ENCODE measurements around the gene CRYBG1.

The CRYBG1 gene

DNA sequence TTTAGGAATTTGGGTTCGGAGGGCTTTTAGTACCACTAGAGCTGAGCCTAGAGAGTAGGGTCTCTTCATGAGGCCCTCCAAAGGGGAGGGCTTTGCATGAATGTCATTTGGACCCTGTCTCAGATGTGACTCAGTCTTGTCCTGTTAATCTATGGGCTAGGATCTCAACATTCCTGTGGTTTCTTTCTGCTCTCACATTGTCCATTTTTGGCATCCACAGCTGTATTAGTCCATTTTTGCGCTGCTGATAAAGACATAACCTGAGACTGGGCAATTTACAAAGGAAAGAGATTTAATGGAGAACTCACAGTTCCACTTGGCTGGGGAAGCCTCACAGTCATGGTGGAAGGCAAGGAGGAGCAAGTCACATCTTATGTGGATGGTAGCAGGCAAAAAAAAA is 61.0 kb downstream of the CRYBG1 start:
- DNase-seq (ENCODE audit: low read depth in 2 of 2, low spot score in 1 of 2): no peak

DNA sequence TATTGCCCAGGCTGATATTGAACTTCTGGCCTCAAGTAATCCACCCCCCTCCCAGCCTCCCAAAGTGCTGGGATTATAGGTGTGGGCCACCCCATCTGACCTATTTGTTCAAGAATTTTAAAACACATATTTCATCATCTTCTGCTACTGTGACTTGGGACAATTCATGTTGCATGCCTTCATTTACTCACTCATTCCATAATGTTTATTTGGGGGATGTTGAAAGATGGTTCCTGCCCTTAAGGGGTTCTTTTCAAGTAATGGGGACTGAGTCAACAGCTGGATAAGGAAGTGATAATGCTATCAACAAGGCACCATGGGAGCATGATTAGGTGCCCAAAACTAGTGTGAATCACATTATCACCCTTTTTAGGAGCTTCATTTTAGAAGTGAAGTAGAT is 62.0 kb downstream of the CRYBG1 start:
- DNase-seq (ENCODE audit: low read depth in 2 of 2, low spot score in 1 of 2): no peak

DNA sequence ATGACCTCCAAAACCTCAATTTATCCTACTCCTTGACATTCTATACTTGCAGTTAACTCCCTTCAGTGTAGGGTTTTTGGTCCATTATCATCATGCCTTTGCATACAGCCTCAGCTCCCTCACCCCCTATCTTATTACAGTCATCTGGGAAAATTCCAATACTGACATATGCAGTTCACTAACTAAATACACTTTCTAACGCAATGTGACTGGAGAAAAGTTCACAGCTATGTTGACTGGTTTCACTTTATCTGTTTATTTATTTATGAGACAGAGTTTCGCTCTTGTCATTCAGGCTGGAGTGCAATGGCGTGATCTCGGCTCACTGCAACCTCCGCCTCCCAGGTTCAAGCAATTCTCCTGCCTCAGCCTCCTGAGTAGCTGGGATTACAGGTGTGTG is 64.9 kb downstream of the CRYBG1 start:
- no peak for DNase-seq (ENCODE audit: low read depth in 2 of 2, low spot score in 1 of 2)

DNA sequence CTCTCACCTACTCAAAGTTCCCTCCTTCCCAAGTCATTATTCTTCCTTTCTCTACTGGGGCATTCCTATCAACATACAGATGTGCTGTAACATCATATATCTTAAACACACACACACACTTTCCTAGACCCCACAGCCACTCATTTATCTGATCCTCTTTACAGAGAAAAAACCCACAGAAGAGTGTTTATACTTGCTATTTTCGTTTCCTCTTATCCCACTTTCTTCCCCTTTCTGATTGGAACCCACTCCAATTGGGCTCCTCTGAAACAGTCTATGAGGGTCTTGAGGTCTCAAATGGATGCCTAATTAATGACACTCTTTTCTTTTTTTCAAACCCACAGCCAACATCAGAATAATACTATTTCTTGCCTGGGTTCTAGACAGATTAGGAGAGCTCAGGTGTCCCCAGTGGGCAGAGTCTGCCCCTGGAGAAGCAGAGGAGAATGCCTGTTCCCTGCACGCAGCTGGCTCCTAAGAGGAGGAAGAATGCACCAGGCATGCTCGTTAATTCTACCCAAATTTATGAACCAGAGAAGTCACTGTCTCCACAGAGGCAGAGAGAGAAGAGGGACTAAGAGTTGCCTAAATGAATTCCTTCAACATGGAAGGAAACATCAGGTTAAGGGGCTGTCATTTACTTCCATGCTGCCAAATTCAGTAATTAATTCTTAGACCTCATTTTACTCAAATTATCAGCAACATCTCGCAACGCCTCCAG is 65.9 kb downstream of the CRYBG1 start:
- DNase-seq (ENCODE audit: low read depth in 2 of 2, low spot score in 1 of 2): no peak

DNA sequence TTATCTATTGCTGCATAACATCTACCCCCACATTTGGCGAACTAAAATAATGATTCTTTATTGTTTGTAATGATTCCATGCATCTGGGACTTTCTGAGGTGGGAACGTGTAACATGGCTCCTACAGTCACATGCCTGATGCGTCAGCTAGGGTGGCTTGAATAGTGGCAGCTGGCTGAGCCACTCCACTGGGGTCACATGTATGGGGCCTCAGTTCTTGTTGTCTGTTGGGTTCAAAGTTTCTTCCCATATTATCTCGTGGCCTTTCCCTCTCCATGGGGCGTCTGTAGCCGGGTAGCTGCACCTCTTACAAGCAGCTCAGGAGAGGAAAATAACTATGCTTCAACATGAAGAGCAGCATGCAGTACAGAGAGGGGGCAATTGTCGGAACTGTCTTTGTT is 69.9 kb downstream of the CRYBG1 start:
- DNase-seq (ENCODE audit: low read depth in 2 of 2, low spot score in 1 of 2): no peak

DNA sequence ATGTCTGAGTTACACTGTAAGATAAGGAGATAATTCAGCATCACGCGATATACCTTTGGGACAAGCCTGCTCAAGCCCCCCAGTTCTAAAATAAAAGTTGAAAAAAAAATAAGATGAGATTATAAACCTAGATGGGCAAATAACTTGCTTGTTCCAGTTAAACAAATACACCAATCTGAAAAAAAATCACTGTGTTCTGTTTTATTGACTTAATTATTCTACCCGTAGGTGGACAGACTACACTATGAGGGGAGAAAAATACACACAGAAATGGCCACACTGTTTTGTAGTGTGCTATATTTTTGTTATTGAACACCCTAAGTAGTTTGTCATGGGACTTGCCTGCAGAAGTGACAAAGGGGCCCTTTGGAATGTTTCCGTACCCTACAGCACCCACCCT is 70.9 kb downstream of the CRYBG1 start:
- DNase-seq (ENCODE audit: low read depth in 2 of 2, low spot score in 1 of 2): no peak

DNA sequence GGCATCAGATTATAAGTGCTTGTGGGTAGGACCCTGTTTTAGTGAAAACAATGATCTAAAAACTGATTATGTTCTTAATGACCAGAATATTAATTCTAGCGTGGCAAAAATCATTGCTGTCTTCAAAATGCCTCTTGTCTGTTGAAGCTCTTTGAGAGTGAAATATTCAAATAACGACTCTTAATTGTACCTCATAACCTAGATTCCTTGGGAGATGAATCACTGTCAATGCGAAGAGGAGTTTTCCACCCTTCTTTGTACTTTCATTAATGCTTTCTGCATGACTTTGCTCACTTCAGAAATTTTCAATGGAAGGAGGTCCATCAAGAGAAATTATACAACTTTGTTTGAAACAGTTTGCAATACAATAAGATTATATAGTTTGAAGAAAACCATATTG is 71.5 kb downstream of the CRYBG1 start:
- DNase-seq (ENCODE audit: low read depth in 2 of 2, low spot score in 1 of 2): no peak

GRCh38 chr6:106434530-106434929 is 74.0 kb downstream of the CRYBG1 start:
- DNase-seq (ENCODE audit: low read depth in 2 of 2, low spot score in 1 of 2): no peak

DNA sequence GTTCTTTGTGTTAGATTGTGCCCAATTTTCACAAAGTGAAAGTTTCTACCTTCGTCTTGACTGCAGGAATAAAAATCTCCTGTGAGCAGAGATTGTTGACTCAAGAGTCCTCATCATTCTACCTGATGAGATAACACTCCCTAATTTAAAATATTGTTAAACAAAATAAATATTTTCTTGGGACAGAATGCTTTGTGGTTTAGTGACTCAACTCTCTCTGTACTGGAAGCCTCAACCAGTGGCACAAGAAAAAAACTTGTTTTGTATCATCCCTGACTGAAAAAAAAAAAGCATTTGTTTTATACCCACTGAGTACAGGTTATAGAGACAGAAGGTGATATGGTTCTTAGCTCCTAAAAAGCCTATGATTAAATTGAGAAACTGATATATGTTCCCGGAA is 78.9 kb downstream of the CRYBG1 start:
- DNase-seq (ENCODE audit: low read depth in 2 of 2, low spot score in 1 of 2): no peak

DNA sequence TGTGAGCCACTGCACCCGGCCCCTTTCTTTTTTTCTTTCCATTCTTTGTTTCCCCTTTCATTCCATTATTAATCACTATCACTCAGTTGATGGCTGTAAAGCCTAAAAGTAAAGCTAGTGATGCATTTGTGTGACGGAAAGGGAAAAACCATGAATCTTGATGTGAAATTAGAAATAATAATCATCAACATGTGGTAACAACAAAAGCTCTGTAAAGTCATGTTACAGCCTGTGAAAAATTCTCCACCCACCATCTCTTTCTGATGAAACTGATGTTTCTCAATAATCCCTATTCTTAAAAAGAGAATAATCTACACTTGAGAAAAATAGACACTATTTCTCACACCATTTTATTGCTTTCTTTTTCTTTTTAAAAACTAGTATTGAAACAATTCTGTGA is 80.0 kb downstream of the CRYBG1 start:
- no peak for DNase-seq (ENCODE audit: low read depth in 2 of 2, low spot score in 1 of 2)

DNA sequence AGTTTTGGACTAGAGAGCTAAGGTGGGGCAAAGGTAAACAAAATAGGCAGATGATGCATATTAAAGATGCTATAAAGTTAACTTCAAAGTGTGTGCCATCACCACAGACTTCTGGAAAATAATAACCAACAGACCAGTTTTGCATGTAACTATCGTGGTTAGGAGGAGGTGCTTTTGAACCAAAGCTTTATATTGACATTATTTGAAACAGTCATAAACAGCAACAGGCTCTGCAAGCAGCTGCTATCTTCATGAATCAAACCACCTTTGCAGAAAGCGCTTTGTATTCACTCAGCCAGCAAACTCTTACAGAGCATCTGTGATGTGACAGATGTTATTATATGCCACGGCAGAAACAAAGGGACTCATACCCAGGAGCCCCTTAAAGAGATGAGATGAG is 81.9 kb downstream of the CRYBG1 start:
- no peak for DNase-seq (ENCODE audit: low read depth in 2 of 2, low spot score in 1 of 2)

DNA sequence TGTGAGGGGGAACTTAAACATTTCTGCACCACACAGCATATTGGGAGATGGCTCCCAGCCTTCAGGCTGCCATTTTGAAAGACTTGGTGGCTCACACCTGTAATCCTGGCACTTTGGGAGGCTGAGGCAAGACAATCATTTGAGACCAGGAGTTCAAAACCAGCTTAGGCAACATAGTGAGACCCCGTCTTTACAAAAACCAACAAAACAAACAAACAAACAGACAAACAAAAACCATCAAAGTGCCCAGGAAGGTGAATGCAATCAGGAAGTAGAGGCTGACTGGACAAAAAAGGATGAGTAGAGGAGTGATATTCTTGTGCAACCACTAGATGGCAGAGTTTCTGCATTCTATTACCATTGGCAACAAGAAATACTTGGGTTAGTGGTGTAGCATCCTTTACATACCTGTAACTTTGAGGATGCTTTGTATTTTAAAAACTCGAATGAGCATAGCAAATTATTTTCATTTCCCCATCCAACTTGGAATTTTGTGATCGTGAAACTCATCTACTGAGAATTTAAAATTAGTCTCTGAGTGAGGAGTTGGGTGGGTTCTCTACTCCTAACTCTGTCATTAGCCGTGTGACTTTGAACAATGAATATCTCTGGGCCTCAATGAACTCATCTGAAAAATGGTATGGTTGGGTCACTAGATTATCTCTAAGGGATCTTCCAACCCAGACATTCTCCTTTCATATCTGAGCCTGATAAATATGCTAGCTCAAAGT is 84.4 kb downstream of the CRYBG1 start:
- no peak for DNase-seq (ENCODE audit: low read depth in 2 of 2, low spot score in 1 of 2)

DNA sequence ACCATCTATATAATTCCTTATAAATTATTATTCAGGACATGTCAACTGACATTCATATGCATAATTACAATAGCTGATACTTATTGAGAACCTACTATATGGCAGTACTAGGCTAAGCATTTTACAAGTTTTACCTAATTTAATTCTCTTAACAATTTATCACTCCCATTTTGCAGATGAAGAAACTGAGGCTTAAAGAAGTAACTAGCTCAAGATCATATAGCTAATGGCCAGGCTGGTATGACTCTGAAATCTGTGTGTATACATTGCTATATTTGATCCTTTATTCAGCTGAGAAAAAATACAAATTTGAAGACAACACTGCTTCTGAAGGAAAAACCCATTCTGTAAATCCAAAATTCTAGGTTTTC is 85.0 kb downstream of the CRYBG1 start:
- no peak for DNase-seq (ENCODE audit: low read depth in 2 of 2, low spot score in 1 of 2)

GRCh38 chr6:106446287-106446885 is 85.9 kb downstream of the CRYBG1 start:
- DNase-seq (ENCODE audit: low read depth in 2 of 2, low spot score in 1 of 2): no peak

DNA sequence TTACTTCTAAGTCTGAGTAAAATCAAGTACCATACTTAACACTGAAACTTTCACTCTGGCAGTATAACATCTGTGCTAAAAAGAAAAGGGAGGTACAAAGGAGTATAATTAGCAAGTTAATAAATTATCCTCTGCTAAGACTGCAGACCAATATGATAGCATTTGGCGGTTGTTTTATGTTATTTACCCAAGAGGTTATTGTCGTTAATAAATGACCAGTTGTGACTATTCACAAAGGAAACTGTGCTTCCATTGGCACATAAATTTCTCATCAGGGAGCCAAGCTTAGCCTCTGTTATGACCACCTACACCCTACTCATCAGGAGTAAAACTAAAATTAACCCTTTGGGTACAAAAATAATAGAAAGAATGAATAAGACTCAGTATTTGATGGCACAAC is 86.5 kb downstream of the CRYBG1 start:
- DNase-seq (ENCODE audit: low read depth in 2 of 2, low spot score in 1 of 2): no peak

- peak in 1 of 2 donors; percentile 4 for DNase-seq (ENCODE audit: low read depth in 2 of 2, low spot score in 1 of 2)
Observed at GRCh38 chr6:106448000-106448426, 87.5 kb downstream of the CRYBG1 start.

DNA sequence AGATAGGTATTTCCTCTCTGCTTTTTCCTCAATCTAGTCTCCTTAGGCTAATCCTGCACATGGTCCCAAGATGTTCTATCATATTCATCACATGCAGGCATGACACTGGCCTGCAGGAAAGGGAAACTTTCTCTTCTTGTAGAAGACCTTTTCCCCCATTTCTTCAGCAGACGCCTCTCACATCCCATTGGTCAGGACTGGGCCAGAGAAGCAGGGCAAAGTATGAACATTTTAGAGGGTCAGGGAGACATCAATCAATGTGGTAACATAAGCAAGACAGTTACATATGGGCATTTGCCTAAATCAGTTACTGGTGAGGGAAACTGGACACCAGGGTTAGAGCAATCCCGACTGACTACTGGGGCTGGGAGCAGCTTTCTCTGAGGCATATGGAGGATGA is 90.1 kb downstream of the CRYBG1 start:
- DNase-seq (ENCODE audit: low read depth in 2 of 2, low spot score in 1 of 2): no peak

DNA sequence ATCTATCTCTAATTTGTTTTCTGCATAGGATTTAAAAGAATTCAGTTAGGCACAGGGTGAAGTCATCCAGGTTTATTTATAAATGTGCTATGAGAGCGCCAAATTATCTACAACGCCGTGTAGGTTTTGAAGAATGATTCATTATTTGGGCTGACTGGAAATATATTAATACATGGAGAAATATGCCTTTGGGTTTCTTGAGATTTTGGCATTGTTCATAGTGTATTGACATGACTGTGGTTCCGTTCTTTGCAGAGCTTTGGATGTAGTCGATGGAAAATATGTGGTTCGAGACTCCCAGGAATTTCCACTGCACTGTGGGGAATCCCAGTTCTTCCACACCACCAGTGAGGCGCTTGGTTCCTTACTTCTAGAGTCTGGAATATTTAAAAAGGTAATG is 90.9 kb downstream of the CRYBG1 start:
- no peak for DNase-seq (ENCODE audit: low read depth in 2 of 2, low spot score in 1 of 2)

DNA sequence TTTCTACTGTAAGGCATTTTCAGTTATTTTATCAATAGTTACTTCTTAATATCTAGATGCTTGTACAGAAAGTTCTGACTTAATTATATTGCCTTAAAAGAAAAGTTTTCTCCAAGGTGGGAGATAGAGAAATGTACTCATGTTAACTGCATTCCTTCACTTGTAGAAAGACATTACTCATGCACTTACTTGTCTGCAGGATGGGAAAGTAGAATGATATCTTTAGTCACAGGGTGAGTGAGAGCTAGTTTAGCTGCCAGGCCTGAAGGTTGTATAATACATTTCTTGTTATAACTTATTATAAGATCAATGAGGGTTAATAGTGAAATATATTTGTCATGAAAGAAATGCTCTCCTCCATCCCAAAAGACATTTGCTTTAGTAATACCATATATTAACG is 92.1 kb downstream of the CRYBG1 start:
- DNase-seq (ENCODE audit: low read depth in 2 of 2, low spot score in 1 of 2): no peak

- DNase-seq (ENCODE audit: low read depth in 2 of 2, low spot score in 1 of 2): no peak
Observed at GRCh38 chr6:106453756-106454367, 93.3 kb downstream of the CRYBG1 start.

- DNase-seq (ENCODE audit: low read depth in 2 of 2, low spot score in 1 of 2): no peak
Observed at GRCh38 chr6:106456756-106457155, 96.2 kb downstream of the CRYBG1 start.

Measured in stimulated activated CD8-positive, alpha-beta memory T cell treated with anti-CD3 and anti-CD28 coated beads, Interleukin-4, amount 100 ng/mL, for 4 hours (primary cell).